Endothelial cell of umbilical vein (primary cell): Measurements from ENCODE around the gene ELAC2. TPM values are rescaled to one million over a fixed set of nuclear protein-coding genes. Genes with fewer than 3 reads are reported as not detected.

Experiments
- BruUV-seq: library from RNA; stranded (reverse); fragments of 400-500 nt; replicated peaks from 2 replicates; lab custom pipeline; 2021; lab: Mats Ljungman, UMichigan
- CTCF ChIA-PET: fragments of 300-600, 350-600 bp; sonication (Branson Sonifier 250); formaldehyde crosslinking; loops from one replicate; lab custom pipeline; 2021; ENCODE audit warnings: antibody characterized with exemption, inconsistent platforms; lab: Charles Lee
- POLR2A ChIA-PET: fragments of 300-600, 350-600 bp; sonication (Branson Sonifier 250); formaldehyde crosslinking; loops from one replicate; lab custom pipeline; 2021; ENCODE audit warnings: antibody characterized with exemption, inconsistent platforms; lab: Charles Lee
- DNase-seq: peaks from one replicate; pipeline ENCODE4 v3.0.0-alpha.2; 2011; ENCODE audit warnings: low read depth, low spot score
- FAIRE-seq: peaks from 2 replicates; lab custom pipeline; 2011; peaks lifted over from hg19 to GRCh38; lab: Jason Lieb, UNC
- H2AFZ ChIP-seq: 2 replicates; pipeline ENCODE4 v1.6.0; 2012; ENCODE audit warnings: low read depth, low read length, control low read depth, inconsistent platforms
- H3K27ac ChIP-seq: 2 replicates; pipeline ENCODE4 v1.5.1; 2011; ENCODE audit warnings: low read depth, mild to moderate bottlenecking, control low read depth, low read length, moderate library complexity; ENCODE audit not compliant: insufficient read depth
- H3K27me3 ChIP-seq, 2 experiments: 2 replicates each; pipeline versions ENCODE4 v1.6.0 to v1.6.1; 2011; ENCODE audit warnings: low read length in 2 of 2, mixed read lengths in 1 of 2; ENCODE audit not compliant: control insufficient read depth in 2 of 2, insufficient read depth in 2 of 2
- H3K36me3 ChIP-seq, 2 experiments: 2 replicates in 1 of 2; 3 replicates in 1 of 2; pipeline ENCODE4 v1.5.1; 2011; ENCODE audit warnings: low read length in 2 of 2, mild to moderate bottlenecking in 1 of 2, moderate library complexity in 1 of 2; ENCODE audit not compliant: control insufficient read depth in 2 of 2, insufficient read depth in 2 of 2; ENCODE audit errors: extremely low read depth in 1 of 2
- H3K4me1 ChIP-seq: 3 replicates; pipeline ENCODE4 v1.5.1; 2011; ENCODE audit warnings: mild to moderate bottlenecking, low read length; ENCODE audit not compliant: control insufficient read depth, insufficient read depth; ENCODE audit errors: extremely low read depth
- H3K4me2 ChIP-seq: 2 replicates; pipeline ENCODE4 v1.6.1; 2011; ENCODE audit warnings: low read length, control low read depth, mixed read lengths; ENCODE audit not compliant: insufficient read depth
- H3K4me3 ChIP-seq, 3 experiments: fragments of 200-600 bp in 1 of 3; sonication (generic), shearing (Covaris generic) in 1 of 3; replicated peaks in 1 of 3; 2 replicates each; pipeline ENCODE4 v1.5.1; 2011 to 2016; ENCODE audit warnings: control low read depth in 3 of 3, low read length in 3 of 3, mild to moderate bottlenecking in 2 of 3, inconsistent platforms in 1 of 3, low read depth in 1 of 3, moderate library complexity in 1 of 3; ENCODE audit not compliant: insufficient read depth in 1 of 3
- H3K79me2 ChIP-seq: 2 replicates; pipeline ENCODE4 v1.6.0; 2012; ENCODE audit warnings: low read length, inconsistent platforms; ENCODE audit not compliant: control insufficient read depth, insufficient read depth
- H3K9ac ChIP-seq: replicated peaks from 2 replicates; pipeline ENCODE3; 2011; ENCODE audit warnings: low read length, control low read depth; ENCODE audit not compliant: insufficient read depth; ENCODE audit errors: extremely low read depth
- H3K9me1 ChIP-seq: replicated peaks from 3 replicates; pipeline ENCODE4 v1.6.0; 2011; ENCODE audit warnings: mild to moderate bottlenecking, low read length; ENCODE audit not compliant: control insufficient read depth, insufficient read depth; ENCODE audit errors: extremely low read depth
- H3K9me3 ChIP-seq: replicated peaks from 2 replicates; pipeline ENCODE4 v1.5.1; 2012; ENCODE audit warnings: low read length, inconsistent platforms; ENCODE audit not compliant: control insufficient read depth, insufficient read depth
- H4K20me1 ChIP-seq: replicated peaks from 2 replicates; pipeline ENCODE3; 2011; ENCODE audit warnings: mild to moderate bottlenecking, low read length; ENCODE audit not compliant: control insufficient read depth, insufficient read depth; ENCODE audit errors: extremely low read depth
- EZH2 ChIP-seq: IDR thresholded peaks from 2 replicates; pipeline ENCODE4 v1.6.1; 2012; ENCODE audit warnings: borderline replicate concordance, low read depth, mild to moderate bottlenecking, moderate library complexity, low read length, inconsistent platforms; ENCODE audit not compliant: severe bottlenecking
- FOS ChIP-seq: IDR thresholded peaks from 2 replicates; pipeline ENCODE4 v1.6.1; 2011; ENCODE audit warnings: mild to moderate bottlenecking, low read length, moderate library complexity, borderline replicate concordance; ENCODE audit not compliant: insufficient read depth
- GATA2 ChIP-seq: IDR thresholded peaks from 2 replicates; pipeline ENCODE4 v1.7.0; 2011; ENCODE audit warnings: low read depth, mild to moderate bottlenecking, moderate library complexity, mixed read lengths, low read length; ENCODE audit not compliant: insufficient read length, insufficient read depth
- JUN ChIP-seq: IDR thresholded peaks from 2 replicates; pipeline ENCODE4 v1.6.1; 2011; ENCODE audit warnings: borderline replicate concordance, low read depth; ENCODE audit not compliant: insufficient read length, insufficient read depth
- MAX ChIP-seq: IDR thresholded peaks from 2 replicates; pipeline ENCODE4 v1.6.1; 2011; ENCODE audit not compliant: insufficient read depth, insufficient read length
- MYC ChIP-seq: IDR thresholded peaks from one replicate; pipeline ENCODE4 v1.6.1; 2011; ENCODE audit warnings: mild to moderate bottlenecking, low read depth, low read length
- POLR2A ChIP-seq: IDR thresholded peaks from 2 replicates; pipeline ENCODE4 v1.6.1; 2012; ENCODE audit warnings: low read depth, mild to moderate bottlenecking, control low read depth, low read length
- POLR2AphosphoS5 ChIP-seq: IDR thresholded peaks from 2 replicates; pipeline ENCODE4 v1.6.1; 2012; ENCODE audit warnings: low read depth, mild to moderate bottlenecking, control low read depth, low read length, moderate library complexity; ENCODE audit not compliant: insufficient read depth
- dilution Hi-C: fragments of 300-500 bp; cut with MboI; formaldehyde crosslinking; loops from one replicate; pipeline ENCODE4 v1.15.0; 2019; ENCODE audit warnings: low sequenced_read_pairs; ENCODE audit not compliant: extremely low pct_ligation_motif_present
- intact Hi-C: fragments of 100-400 bp; cut with micrococcal nuclease; formaldehyde crosslinking; loops from one replicate; pipeline ENCODE4 v1.10.0; 2022
- polyA plus RNA-seq, 4 experiments: library from polyadenylated mRNA; depleted of rRNA in 3 of 4; stranded (reverse) in 3 of 4; unstranded in 1 of 4; fragments of >200 nt; gene quantifications; 2 replicates each; pipeline versions ENCODE4 v1.2.1 to v1.2.3, GENCODE V29; 2011 to 2012; ENCODE audit warnings: missing spikeins in 1 of 4
- total RNA-seq: library from RNA; stranded (reverse); gene quantifications from 2 replicates; pipeline ENCODE4 v1.2.3, GENCODE V29; 2021
- TF ChIP-seq, protein P1 (sequence below), 2 donors: IDR thresholded peaks; 1 replicate in 1 of 2; 2 replicates in 1 of 2; pipeline ENCODE4 v1.5.1; 2011; ENCODE audit warnings: low read length in 2 of 2, mild to moderate bottlenecking in 2 of 2, moderate library complexity in 2 of 2, control low read depth in 1 of 2, inconsistent platforms in 1 of 2, low read depth in 1 of 2; ENCODE audit not compliant: insufficient read depth in 1 of 2; ENCODE audit errors: extremely low read depth in 1 of 2

Gene ELAC2
- total and polyA plus RNA-seq, 2 donors (not counting 3 experiments of a cell fraction or from before 2014, with no cell fraction given): 64.8 to 75.9 TPM

DNA sequence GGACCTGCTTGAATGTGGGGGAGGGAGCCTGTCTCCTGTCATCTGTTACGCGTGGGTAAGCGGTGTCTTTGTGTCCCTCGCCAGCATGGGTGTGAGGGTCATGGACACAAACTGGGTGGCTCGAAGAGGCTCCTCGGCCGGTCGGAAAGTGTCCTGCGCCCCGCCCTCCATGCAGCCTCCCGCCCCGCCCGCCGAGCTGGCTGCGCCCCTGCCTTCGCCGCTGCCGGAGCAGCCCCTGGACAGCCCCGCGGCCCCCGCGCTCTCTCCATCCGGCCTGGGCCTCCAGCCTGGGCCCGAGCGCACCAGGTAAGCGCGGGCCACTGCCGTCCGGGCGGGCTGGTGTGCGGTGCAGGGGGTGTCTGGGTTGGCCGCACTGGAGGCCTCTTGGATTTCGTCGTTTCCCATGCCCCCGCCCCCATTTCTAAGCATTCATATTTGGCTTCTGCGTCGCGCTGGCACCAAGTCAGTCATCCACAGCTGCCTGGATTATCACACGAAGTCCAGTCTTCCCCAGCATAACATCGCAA is 43.8 kb downstream of the ELAC2 start:
- no peak for DNase-seq
- Histone ChIP-seq H3K27me3 (no peaks in the 10 kb centered on the region), H2AFZ (no peak overlapping the region), H3K9me1 (no peaks in the 10 kb centered on the region), H3K4me2 (no peak overlapping the region), H3K4me1 (no peaks in the 10 kb centered on the region), H4K20me1 (no peaks in the 10 kb centered on the region), H3K79me2 (no peaks in the 10 kb centered on the region), H3K36me3 (no peaks in the 10 kb centered on the region), H3K9me3 (no peaks in the 10 kb centered on the region), H3K9ac (no peak overlapping the region), H3K4me3 (no peak overlapping the region), H3K27ac (no peak overlapping the region)
- no TSS peak for BruUV-seq
- dilution Hi-C loops: loop anchor here (25.0 kb wide), 1 partner anchor 112 kb away; no protein-coding TSS in a partner anchor
- intact Hi-C loops: no loop called here
- FAIRE-seq: no peak
- ChIA-PET POLR2A (interaction anchor here (0.9 kb wide), 1 partner anchor 21 kb away, joined by 3 read pairs; no protein-coding TSS in a partner anchor), CTCF (no interaction called here)
- no peak for TF ChIP-seq EZH2
- TF ChIP-seq, protein P1, sequence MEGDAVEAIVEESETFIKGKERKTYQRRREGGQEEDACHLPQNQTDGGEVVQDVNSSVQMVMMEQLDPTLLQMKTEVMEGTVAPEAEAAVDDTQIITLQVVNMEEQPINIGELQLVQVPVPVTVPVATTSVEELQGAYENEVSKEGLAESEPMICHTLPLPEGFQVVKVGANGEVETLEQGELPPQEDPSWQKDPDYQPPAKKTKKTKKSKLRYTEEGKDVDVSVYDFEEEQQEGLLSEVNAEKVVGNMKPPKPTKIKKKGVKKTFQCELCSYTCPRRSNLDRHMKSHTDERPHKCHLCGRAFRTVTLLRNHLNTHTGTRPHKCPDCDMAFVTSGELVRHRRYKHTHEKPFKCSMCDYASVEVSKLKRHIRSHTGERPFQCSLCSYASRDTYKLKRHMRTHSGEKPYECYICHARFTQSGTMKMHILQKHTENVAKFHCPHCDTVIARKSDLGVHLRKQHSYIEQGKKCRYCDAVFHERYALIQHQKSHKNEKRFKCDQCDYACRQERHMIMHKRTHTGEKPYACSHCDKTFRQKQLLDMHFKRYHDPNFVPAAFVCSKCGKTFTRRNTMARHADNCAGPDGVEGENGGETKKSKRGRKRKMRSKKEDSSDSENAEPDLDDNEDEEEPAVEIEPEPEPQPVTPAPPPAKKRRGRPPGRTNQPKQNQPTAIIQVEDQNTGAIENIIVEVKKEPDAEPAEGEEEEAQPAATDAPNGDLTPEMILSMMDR (IDR thresholded peaks at IDR 0.05; ENCODE audit: extremely low read depth in 1 of 2, insufficient read depth in 1 of 2, low read depth in 1 of 2, low read length in 2 of 2): no peak
- no peak for TF ChIP-seq MAX
- TF ChIP-seq JUN: no peak
- no peak for TF ChIP-seq MYC
- TF ChIP-seq POLR2AphosphoS5: no peak
- no peak for TF ChIP-seq POLR2A
- no peak for TF ChIP-seq FOS
- no peak for TF ChIP-seq GATA2
